ENCODE data around the gene AQP5.

The AQP5 gene

DNA sequence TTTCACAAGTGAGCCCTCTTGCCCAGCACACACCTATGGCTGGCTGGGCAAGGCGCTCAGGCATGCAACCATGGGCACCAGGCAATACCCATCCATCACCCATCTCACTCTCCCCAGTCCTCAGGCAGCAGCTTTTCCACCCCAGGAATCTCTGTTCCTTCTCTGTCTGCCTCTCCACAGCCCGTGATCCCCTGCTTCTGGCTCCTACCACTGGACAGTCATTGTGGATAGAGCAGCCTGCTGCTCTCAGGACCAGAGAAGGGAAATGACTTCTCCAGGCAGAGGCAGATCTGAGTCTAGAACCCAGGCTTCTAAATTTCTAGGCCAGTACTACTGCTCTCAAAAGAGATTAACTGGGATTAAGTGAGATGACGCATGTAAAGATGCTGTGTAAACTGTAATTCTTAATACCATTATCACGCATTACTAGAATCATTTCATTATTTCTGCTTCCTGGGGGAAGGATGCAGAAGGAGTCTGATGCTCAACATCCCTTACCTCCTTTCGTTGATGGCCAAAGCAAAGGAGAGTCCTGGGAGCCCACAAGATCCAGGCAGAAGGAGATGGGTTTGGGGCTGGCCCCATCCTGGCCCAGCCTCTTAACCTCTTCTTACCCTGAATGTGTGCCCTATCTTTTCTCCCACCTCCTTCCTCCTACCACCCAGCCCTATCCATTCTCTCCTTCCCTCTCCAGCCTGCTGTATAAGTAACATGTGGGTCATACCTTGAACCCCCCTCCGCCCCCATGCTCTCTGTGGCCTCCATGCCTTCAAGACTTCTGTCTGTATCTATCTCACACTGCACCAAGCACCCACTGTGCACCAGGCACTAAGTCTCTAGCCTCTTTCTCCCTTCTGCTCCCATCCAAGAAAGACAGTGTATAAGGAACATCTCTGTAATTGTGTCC, 4.8 kb upstream of the AQP5 start:
- Histone ChIP-seq H3K27me3 (replicated peaks) (peaks cover 60% of the 10 kb centered on the region), H3K27ac (no peak overlapping the region), H3K4me3 (ENCODE audit: low read depth, low read length) (no peak overlapping the region), H3K36me3 (replicated peaks) (no peaks in the 10 kb centered on the region)
- in situ Hi-C loops (cut with HindIII; ENCODE audit: low pct_ligation_motif_present, low sequenced_read_pairs): loop anchor here (25.0 kb wide), 1 partner anchor 230 kb away; no protein-coding TSS in a partner anchor
- TF ChIP-seq, protein P1, sequence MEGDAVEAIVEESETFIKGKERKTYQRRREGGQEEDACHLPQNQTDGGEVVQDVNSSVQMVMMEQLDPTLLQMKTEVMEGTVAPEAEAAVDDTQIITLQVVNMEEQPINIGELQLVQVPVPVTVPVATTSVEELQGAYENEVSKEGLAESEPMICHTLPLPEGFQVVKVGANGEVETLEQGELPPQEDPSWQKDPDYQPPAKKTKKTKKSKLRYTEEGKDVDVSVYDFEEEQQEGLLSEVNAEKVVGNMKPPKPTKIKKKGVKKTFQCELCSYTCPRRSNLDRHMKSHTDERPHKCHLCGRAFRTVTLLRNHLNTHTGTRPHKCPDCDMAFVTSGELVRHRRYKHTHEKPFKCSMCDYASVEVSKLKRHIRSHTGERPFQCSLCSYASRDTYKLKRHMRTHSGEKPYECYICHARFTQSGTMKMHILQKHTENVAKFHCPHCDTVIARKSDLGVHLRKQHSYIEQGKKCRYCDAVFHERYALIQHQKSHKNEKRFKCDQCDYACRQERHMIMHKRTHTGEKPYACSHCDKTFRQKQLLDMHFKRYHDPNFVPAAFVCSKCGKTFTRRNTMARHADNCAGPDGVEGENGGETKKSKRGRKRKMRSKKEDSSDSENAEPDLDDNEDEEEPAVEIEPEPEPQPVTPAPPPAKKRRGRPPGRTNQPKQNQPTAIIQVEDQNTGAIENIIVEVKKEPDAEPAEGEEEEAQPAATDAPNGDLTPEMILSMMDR (IDR thresholded peaks at IDR 0.05; ENCODE audit: low read depth, low read length, missing control alignments): no peak
- DNase-seq: no peak

GRCh38 chr12:49957570-49957967, 4.1 kb upstream of the AQP5 start:
- no peak for DNase-seq
- no peaks in the 10 kb centered on the region for H3K36me3 ChIP-seq (replicated peaks)
- TF ChIP-seq, protein P1 (IDR thresholded peaks at IDR 0.05; ENCODE audit: low read depth, low read length, missing control alignments): no peak
- no peak overlapping the region for H3K27ac ChIP-seq
- in situ Hi-C loops (cut with HindIII; ENCODE audit: low pct_ligation_motif_present, low sequenced_read_pairs): loop anchor here (25.0 kb wide), 1 partner anchor 230 kb away; no protein-coding TSS in a partner anchor
- H3K27me3 ChIP-seq (replicated peaks): peaks cover 64% of the 10 kb centered on the region
- H3K4me3 ChIP-seq (ENCODE audit: low read depth, low read length): no peak overlapping the region

- Histone ChIP-seq H3K27me3 (replicated peaks) (peaks cover 66% of the 10 kb centered on the region), H3K36me3 (replicated peaks) (no peaks in the 10 kb centered on the region), H3K4me3 (ENCODE audit: low read depth, low read length) (no peak overlapping the region), H3K27ac (no peak overlapping the region)
- no peak for DNase-seq
- in situ Hi-C loops (cut with HindIII; ENCODE audit: low pct_ligation_motif_present, low sequenced_read_pairs): loop anchor here (25.0 kb wide), 1 partner anchor 227 kb away; no protein-coding TSS in a partner anchor
- TF ChIP-seq, protein P1 (IDR thresholded peaks at IDR 0.05; ENCODE audit: low read depth, low read length, missing control alignments): no peak
Observed at GRCh38 chr12:49959685-49960473, 1.8 kb upstream of the AQP5 start.

GRCh38 chr12:49960474-49961110, 1.1 kb upstream of the AQP5 start:
- no peak overlapping the region for H3K27ac ChIP-seq

More at GRCh38 chr12:49960474-49961110, 1.1 kb upstream of the AQP5 start:
- DNase-seq: no peak
- TF ChIP-seq, protein P1 (IDR thresholded peaks at IDR 0.05; ENCODE audit: low read depth, low read length, missing control alignments): no peak
- no peaks in the 10 kb centered on the region for H3K36me3 ChIP-seq (replicated peaks)
- no peak overlapping the region for H3K4me3 ChIP-seq (ENCODE audit: low read depth, low read length)
- peaks cover 59% of the 10 kb centered on the region for H3K27me3 ChIP-seq (replicated peaks)
- in situ Hi-C loops (cut with HindIII; ENCODE audit: low pct_ligation_motif_present, low sequenced_read_pairs): loop anchor here (25.0 kb wide), 1 partner anchor 227 kb away; no protein-coding TSS in a partner anchor
